ENCODE measurements around the gene NDUFB1.

Gene NDUFB1

DNA sequence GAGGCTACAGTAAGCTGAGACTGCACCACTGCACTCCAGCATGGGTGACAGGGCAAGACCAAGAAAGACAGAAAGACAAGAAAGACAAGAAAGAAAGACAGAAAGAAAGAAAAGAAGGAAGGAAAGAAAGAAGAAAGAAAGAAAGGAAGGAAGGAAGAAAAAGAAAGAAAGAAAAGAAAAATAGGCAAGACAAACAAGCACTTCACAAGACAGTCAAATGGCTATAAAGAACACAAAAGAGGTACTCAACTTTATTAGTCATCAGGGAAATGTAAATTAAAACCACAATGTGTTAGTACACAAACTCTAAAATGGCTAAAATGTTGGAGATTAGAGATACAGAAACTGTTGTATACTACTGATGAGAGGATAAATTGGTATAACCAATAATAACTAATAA is 21.7 kb downstream of the NDUFB1 start:
- no peak for DNase-seq (ENCODE audit: low read depth)

DNA sequence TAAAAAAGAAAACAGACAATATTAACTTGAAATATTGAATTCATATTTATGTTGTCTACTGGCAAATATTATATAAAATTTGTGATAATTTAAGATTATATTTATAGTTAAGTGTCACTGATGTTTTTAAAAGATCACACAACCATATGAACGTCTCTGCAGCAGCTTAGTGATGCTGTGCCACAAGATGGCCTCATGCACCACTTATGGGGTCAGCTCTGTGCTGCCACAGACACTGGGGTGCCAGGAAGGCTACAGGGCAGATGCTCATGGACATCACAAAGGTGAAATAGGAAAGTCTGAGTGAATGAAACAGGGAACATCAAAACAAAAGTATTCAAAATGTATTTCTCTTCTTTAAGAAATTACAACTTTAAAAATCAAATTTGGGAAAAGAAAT is 28.2 kb downstream of the NDUFB1 start:
- no peak for DNase-seq (ENCODE audit: low read depth)

DNA sequence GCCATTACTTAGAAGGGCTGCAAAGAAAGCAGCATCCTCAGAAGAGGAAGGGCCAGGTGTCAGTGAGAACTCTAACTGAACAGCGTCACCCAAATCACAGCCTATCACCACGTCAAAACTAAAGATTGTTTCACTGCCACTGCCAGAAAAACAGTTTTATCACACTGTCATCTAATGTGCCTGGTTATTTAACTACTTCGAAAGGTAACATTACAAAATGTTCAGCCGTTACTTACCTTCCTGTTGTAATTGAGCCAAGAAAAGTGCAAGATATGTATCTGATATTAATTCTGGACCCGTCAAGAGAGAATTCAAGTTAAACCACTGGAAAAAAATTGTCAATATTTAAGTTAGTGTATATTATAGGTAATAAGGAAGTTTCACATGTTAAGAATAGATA is 33.0 kb downstream of the NDUFB1 start:
- DNase-seq (ENCODE audit: low read depth): no peak

DNA sequence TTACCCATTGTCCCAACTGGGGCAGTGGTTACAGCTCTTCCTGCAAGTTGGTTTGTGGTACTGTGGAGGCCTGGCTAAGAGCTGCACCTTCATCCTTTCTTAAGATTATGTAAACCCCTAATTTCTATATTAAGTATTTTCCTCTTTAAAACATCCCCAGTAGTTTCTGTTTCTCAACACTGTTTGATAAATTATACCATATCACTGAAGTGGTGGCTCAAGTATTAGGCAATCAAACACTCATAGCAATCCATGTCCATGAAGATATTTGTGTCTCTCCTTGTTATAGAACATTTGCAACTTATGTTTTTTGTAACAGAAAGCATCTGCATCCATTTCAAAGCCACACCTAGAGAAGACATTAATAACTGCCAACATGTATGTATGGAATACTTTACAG is 47.0 kb downstream of the NDUFB1 start:
- no peak for DNase-seq (ENCODE audit: low read depth)
